CD4-positive, alpha-beta T cell treated with Interleukin-17A for 4 hours (primary cell): ENCODE measurements around the gene KCNK10.

ENCODE experiments used
- DNase-seq: peaks from one replicate; pipeline ENCODE4 v3.0.0-alpha.2; 2020; ENCODE audit warnings: mixed read lengths

Gene KCNK10

GRCh38 chr14:88323086-88323522 is at the start of gene KCNK10:
Gene KCNK10, minus strand, starts transcription at chr14:88323269. Its CDS starts 471 bp downstream, at chr14:88322798.
- no peak for DNase-seq

GRCh38 chr14:88369496-88369895 is 46.4 kb upstream of the KCNK10 start:
- DNase-seq = no peak

- no peak for DNase-seq
These were observed 41.8 kb upstream of the KCNK10 start for GRCh38 chr14:88364710-88365413.

- no peak for DNase-seq
These were observed 40.6 kb upstream of the KCNK10 start for GRCh38 chr14:88363644-88364043.

GRCh38 chr14:88359500-88359899 is 36.4 kb upstream of the KCNK10 start:
- no peak for DNase-seq

GRCh38 chr14:88354358-88354757 is 31.3 kb upstream of the KCNK10 start:
- DNase-seq = no peak

GRCh38 chr14:88352698-88353097 is 29.6 kb upstream of the KCNK10 start:
- no peak for DNase-seq

GRCh38 chr14:88351966-88352691 is 29.1 kb upstream of the KCNK10 start:
- no peak for DNase-seq

GRCh38 chr14:88348546-88348945 is 25.5 kb upstream of the KCNK10 start:
- no peak for DNase-seq

GRCh38 chr14:88346048-88346639 is 23.1 kb upstream of the KCNK10 start:
- DNase-seq = no peak

GRCh38 chr14:88342980-88343379 is 19.9 kb upstream of the KCNK10 start:
- DNase-seq = no peak

- DNase-seq = no peak
These were observed 17.3 kb upstream of the KCNK10 start for GRCh38 chr14:88340357-88340756.

- no peak for DNase-seq
These were observed 10.0 kb upstream of the KCNK10 start for GRCh38 chr14:88333036-88333435.

- no peak for DNase-seq
These were observed 4.4 kb upstream of the KCNK10 start for GRCh38 chr14:88327497-88327896.

- DNase-seq = no peak
These were observed 3.5 kb upstream of the KCNK10 start for GRCh38 chr14:88326352-88327103.

- no peak for DNase-seq
These were observed 2.8 kb upstream of the KCNK10 start for GRCh38 chr14:88325883-88326282.

- DNase-seq = no peak
These were observed 1.9 kb upstream of the KCNK10 start for GRCh38 chr14:88324930-88325329.

GRCh38 chr14:88324491-88324890 is 1.4 kb upstream of the KCNK10 start:
- no peak for DNase-seq

- DNase-seq = no peak
These were observed 592 bp upstream of the KCNK10 start for GRCh38 chr14:88323523-88324199.

- DNase-seq = no peak
These were observed 474 bp downstream of the KCNK10 start for GRCh38 chr14:88322504-88323085.

- DNase-seq = no peak
These were observed 1.2 kb downstream of the KCNK10 start for GRCh38 chr14:88321692-88322503.
